Activated CD4-positive, alpha-beta T cell treated with anti-CD3 and anti-CD28 coated beads, Interleukin-2, Interleukin-6, amounts not matched to agents 100 ng/mL and 50 ng/mL, durations not matched to agents 16 hours and 8 hours (primary cell): Measurements from ENCODE around the gene EXOC3.
"Not testable (repeated sequence)": the region's sequence is repeated elsewhere in the genome, so short reads cannot be mapped to it uniquely, and the experiment has no call there.

Experiments used
- DNase-seq: peaks from one replicate; pipeline ENCODE4 v3.0.0-alpha.2; 2020

Gene EXOC3

GRCh38 chr5:507986-508575 is 65.1 kb downstream of the EXOC3 start:
- DNase-seq, result not testable (repeated sequence)

- no peak for DNase-seq
These were observed 66.7 kb downstream of the EXOC3 start for GRCh38 chr5:509611-510185.

GRCh38 chr5:510521-510920 is 67.5 kb downstream of the EXOC3 start:
- DNase-seq, result no peak

GRCh38 chr5:511476-511875 is 68.5 kb downstream of the EXOC3 start:
- DNase-seq, result no peak

- no peak for DNase-seq
These were observed 70.5 kb downstream of the EXOC3 start for GRCh38 chr5:513216-514100.

- DNase-seq, result no peak
These were observed 71.1 kb downstream of the EXOC3 start for GRCh38 chr5:514101-514485.

GRCh38 chr5:514673-515072 is 71.7 kb downstream of the EXOC3 start:
- DNase-seq, result no peak

GRCh38 chr5:515273-515836 is 72.4 kb downstream of the EXOC3 start:
- no peak for DNase-seq

- no peak for DNase-seq
These were observed 73.5 kb downstream of the EXOC3 start for GRCh38 chr5:516338-516925.
